Body of pancreas (tissue), 4 donors: ENCODE measurements around the gene PTPRN2.

ENCODE experiments used
- CTCF ChIP-seq, 7 experiments: fragments of 450-650 bp in 4 of 7; fragments of 200-600 bp in 3 of 7; sonication (generic) in 3 of 7; IDR thresholded peaks; one replicate each; pipeline ENCODE4 v1.5.1; 2016 to 2019; ENCODE audit warnings: antibody characterized with exemption in 7 of 7
- POLR2A ChIP-seq, 3 donors: fragments of 450-650 bp; IDR thresholded peaks; one replicate each; pipeline ENCODE4 v1.6.1; 2016; ENCODE audit warnings: antibody characterized with exemption in 3 of 3, mild to moderate bottlenecking in 2 of 3

- TF ChIP-seq CTCF (IDR thresholded peaks at IDR 0.05) (no peak), POLR2A (IDR thresholded peaks at IDR 0.05) (no peak)
Measured at GRCh38 chr7:158094671-158095226, 492.9 kb downstream of the PTPRN2 start.
